WI38 (cell line): ENCODE measurements around the gene SYNJ2.

Experiments used
- H3K4me3 ChIP-seq: 2 replicates; pipeline ENCODE4 v1.5.1; 2011; ENCODE audit warnings: low read depth, mild to moderate bottlenecking, control low read depth, low read length
- CTCF ChIP-seq: IDR thresholded peaks from 2 replicates; pipeline ENCODE4 v1.5.1; 2012; ENCODE audit warnings: low read depth, mild to moderate bottlenecking, control low read depth, low read length

SYNJ2 gene

GRCh38 chr6:157984128-157984527, 2.5 kb downstream of the SYNJ2 start:
- peak overlapping the region; percentile 30; the same call in 1 of the 2 replicates for H3K4me3 ChIP-seq
- TF ChIP-seq CTCF: no peak

GRCh38 chr6:157984686-157985225, 3.1 kb downstream of the SYNJ2 start:
- TF ChIP-seq CTCF: no peak
- H3K4me3 ChIP-seq: peak overlapping the region; percentile 0; the same call in 1 of the 2 replicates

DNA sequence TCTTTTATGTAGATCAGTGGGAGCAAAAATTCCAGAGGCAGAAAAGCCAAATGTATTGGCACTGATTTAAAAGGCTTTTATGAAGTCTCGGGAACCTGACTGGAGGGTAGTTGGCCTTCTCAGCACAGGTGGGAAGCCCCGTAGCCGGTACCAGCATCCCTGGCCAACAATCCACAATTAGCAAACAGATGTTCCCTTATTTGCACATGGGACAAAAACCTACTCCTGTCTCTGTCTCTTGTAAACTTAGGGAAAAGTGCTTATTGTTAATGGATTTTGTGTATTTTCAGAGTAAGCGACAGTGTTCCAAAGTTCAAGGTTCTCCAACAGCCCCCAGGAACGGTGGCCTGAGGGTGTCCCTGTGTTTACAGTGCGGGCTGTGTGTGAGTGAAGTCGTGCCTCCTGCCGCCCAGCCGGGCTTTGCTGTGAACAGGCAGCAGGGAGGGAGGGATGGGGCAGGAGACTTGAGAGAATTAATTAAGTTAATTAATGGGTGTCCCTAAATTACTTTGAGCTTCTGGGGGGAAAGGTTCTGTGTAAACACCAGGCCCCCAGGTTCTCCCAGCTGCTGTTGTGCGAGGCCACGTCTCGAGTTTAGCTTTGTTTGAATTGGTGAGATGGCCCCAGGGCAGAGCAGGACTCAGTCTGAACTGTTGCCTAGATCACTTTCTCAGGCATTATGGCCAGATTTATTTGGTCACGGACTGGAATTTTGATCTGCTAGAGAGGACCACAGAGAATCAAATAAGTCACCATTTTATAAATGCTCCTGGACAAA, 3.9 kb downstream of the SYNJ2 start:
- no peak for TF ChIP-seq CTCF
- H3K4me3 ChIP-seq: peak overlapping the region; percentile 30

DNA sequence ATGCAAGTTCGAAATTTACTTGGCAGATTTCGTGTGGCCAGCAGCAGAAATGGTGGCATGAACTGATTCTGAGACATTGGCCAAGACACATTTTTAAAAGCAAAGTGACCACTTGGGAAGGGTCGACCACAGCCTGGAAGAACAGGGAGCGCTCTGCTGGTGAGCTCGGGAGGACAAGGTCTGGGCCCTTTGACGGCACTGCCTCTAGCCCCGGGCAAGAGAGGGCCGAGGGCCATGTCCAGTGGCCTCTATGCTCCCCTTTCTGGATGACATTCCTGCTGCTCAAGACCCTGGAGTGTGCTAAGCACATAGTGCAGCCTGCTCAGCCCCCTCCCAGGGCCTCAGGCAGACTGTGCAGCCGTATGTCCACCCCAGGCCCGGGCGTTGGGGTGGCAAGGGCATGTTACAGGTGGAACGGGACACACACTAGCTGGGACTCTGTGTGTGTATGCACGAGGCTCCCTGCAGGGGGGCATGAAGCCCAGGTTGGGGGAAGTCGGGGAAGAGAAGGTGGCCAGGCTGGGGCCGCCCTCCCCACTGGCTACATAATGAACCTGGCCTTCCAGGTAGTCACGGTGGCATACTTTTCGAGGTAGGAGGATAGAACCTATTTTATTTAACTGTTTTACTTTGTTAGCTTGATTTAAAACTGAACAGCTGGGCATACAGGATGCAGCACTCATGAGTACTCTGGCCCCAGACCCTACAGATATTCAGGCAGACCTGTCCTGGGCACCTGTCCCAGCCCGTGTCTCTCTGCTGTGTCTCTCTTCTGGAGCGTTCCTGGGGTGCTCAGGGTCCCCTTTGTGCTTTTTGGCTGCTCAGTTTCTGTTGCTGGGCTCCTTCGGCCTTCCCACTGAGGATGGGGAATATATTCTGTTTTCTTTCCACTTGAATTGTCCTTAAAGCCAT, 6.4 kb downstream of the SYNJ2 start:
- no peak for TF ChIP-seq CTCF

GRCh38 chr6:157988700-157989063, 7.0 kb downstream of the SYNJ2 start:
- H3K4me3 ChIP-seq: no peak overlapping the region
- no peak for TF ChIP-seq CTCF

More for the DNA sequence above, 6.4 kb downstream of the SYNJ2 start:
- H3K4me3 ChIP-seq: no peak overlapping the region

DNA sequence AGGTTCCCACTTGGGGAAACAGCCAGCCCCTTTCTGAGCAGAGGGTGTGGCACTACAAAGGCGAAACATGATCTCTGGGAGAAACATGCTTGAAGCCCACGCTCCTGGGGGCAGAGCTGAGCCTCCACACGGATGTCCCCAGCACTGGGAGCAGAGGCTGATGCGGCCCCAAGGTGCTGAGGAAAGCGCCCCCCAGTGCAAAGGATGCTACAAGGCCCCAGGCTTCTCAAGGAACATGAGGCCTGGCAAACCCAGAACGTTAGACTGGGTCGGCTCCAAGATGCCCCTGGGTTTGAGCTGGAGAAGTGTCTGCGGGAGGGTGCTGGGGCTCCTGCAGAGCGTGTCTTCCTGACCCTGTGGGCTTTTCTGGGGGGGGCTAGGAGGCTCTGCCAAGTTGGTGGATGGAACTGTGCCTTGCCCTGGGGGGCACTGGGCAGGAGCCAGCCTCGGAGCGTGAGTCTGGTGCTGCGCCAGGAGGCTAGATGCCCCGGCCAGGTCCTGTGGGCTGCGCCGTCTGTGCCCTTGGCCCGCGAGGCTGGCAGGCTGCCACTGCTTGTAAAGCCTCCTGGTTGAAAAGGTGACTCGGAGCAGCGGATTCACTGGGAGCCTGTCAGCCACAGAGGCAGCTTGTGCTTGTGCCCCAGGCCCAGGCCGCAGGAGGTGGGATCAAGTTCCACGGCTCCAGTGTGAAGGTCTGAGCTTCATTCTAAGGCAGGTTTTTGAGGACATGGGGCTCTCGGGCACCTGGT, 8.1 kb downstream of the SYNJ2 start:
- TF ChIP-seq CTCF: no peak
- H3K4me3 ChIP-seq: no peak overlapping the region
